Sciatic nerve (tissue), 2 donors: ENCODE results near the gene NEGR1. TPM values are rescaled to one million over a fixed set of nuclear protein-coding genes. Genes with fewer than 3 reads are reported as not detected.
A peak's percentile ranks its signal among the peaks of the same experiment; 100 is the strongest.
"Not testable (repeated sequence)": the region's sequence is repeated elsewhere in the genome, so short reads cannot be mapped to it uniquely, and the experiment has no call there.

ENCODE experiments used
- ATAC-seq: fragments of 200-7000 bp; cut with Tn5 transposase; one replicate; pipeline ENCODE4 v1.9.1; 2020; ENCODE audit warnings: mild to moderate bottlenecking, moderate library complexity
- DNase-seq: peaks from one replicate; pipeline ENCODE4 v3.0.0-alpha.2; 2020; ENCODE audit warnings: low spot score
- intact Hi-C: fragments of 100-400 bp; cut with DNase I; formaldehyde crosslinking; loops from one replicate; pipeline ENCODE4 v1.14.2; 2022
- total RNA-seq: library from RNA; stranded (reverse); fragmentation: NEBNext Ultra II Directional; extraction: Animal tissue kit (Norgen Biotek cat#: 25700); gene quantifications from one replicate; pipeline ENCODE4 v1.2.1, GENCODE V29; 2021
- donor health status: DM: no; HTN: no; CAD: no.
- donor health status: DM: no; HTN: no; CAD: no.

Gene NEGR1
- total RNA-seq, 1 donor from 2014 or later = 85.5 TPM

- intact Hi-C loops = no loop called here
- no peak for DNase-seq
- ATAC-seq = no peak
Measured at GRCh38 chr1:72241397-72241796, 40.9 kb downstream of the NEGR1 start.

- not testable (repeated sequence) for DNase-seq
Measured at GRCh38 chr1:72235931-72236330, 46.4 kb downstream of the NEGR1 start.

DNA sequence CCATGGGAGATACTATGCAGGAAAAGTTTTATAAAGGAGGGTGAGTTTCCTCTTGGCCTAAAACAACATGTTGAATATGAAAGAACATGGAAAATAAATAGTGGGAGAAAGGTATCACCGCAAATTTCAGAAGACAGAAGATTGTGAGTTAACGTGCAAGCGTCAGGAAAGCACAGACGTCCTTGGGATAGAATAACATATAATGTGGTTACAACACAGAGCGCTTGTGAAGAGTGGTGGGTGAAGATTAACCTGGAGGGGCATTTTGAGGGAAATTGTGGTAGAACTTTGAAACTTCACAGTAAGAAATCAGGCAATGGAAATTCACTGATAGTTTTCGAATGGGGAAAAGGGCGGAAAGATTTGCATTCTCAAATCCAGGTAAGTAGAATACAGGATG lies 47.3 kb downstream of the NEGR1 start:
- DNase-seq = no peak

More at GRCh38 chr1:72235931-72236330, 46.4 kb downstream of the NEGR1 start:
- intact Hi-C loops, ATAC-seq: not testable (repeated sequence)

DNA sequence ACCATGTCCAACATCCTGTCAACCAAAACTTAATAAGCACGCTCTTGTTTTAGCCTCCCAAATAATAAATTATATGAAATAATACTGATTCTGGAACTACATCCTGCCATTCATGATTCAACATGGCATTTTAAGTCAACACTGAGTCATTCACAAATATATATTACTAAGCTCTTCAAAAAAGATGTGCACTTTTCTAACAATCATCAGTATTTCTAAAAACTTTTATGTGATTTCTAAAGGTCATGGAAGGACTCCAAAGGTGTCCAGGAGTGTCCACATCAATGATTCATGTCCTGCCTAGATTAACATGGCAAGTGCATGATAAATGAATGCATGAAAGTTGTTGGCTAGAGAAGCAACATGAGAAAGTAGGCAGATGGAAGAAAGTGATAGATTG lies 51.6 kb downstream of the NEGR1 start:
- DNase-seq (no peak), ATAC-seq (no peak)
- intact Hi-C loops = no loop called here

More for the DNA sequence above, 47.3 kb downstream of the NEGR1 start:
- no peak for ATAC-seq
- intact Hi-C loops = no loop called here

- ATAC-seq (no peak), DNase-seq (no peak)
- intact Hi-C loops = no loop called here
Measured at GRCh38 chr1:72229893-72230292, 52.4 kb downstream of the NEGR1 start.

DNA sequence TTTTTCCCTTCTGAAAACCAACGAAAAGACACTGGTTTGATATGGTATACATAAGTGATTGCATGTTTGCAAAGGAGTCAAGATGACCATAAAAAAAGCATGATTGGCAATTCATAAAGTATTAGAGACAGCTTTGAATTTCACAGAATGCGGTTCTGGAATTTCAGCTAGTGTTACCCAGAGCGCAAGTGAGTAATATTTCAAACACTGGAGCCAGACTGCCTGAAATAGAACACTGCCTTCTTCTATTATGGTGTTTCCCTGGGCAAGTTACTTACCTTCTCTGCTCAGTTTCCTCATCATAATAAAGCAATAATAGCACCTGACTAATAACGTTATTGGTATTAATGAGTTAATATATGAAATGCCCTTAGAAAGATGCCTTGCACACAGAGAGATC lies 54.7 kb downstream of the NEGR1 start:
- DNase-seq (no peak), ATAC-seq (no peak)
- intact Hi-C loops = no loop called here

DNA sequence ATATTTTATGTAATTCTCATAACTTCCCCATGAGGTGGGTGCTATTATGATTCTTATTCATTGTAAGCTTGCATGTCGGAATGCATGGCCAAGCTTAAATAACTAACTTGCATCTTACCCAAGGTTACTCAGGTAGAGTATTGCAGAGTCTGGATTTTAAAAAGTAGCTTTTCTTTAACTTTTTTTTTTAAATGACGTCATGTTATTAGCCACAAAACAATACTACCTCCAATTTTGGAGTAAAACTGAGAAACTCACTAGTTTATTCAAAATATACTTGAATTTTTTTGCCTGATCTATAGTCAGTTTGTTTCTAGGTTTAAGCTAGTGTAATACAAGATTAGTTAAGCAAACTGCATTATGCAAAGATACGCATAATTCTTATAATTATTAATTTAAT lies 57.8 kb downstream of the NEGR1 start:
- ATAC-seq = no peak
- DNase-seq = no peak
- intact Hi-C loops = no loop called here

DNA sequence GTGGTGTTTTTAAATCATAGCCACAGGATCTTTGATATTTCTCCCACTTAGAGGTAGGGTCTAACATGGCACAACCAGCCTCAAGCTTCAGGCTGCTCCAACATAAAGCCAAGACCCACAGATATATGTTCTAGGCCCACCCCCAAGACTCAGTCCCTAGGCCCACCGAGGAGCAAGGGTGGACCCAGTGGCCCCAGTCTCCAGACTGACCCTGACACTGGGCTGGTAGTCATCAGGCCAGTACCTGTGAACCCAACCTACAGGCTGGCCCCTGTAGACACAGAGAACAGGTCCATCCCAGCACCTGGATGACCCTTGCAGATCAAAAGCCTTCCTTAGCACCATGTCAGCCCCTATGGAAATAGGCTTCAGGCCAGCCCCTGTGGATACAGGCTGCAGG lies 60.5 kb downstream of the NEGR1 start:
- DNase-seq (no peak), ATAC-seq (no peak)
- intact Hi-C loops = no loop called here

GRCh38 chr1:72218141-72218739 lies 64.1 kb downstream of the NEGR1 start:
- ATAC-seq = no peak
- intact Hi-C loops = no loop called here
- DNase-seq = no peak

DNA sequence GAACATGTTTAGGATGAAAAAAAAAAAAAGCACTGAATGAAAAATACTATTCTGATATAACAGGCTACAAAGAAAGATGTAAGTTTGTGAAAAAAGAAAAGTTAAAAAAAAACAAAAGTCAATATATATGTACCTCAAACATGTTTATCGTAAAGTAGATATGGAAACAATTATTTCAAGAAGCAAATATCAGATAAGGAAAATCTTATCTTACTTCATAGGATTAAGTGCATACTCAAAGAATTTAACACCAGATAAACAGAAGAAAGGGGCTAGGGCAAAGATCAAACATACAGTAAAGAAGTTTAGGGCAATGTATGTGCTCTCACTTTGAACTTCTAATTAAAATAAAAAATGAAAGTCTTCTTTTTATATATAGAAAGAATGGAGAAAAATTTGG lies 75.3 kb downstream of the NEGR1 start:
- intact Hi-C loops = no loop called here
- DNase-seq (no peak), ATAC-seq (no peak)

GRCh38 chr1:72202761-72203160 lies 79.6 kb downstream of the NEGR1 start:
- ATAC-seq (no peak), DNase-seq (no peak)
- intact Hi-C loops = no loop called here

GRCh38 chr1:72197786-72198185 lies 84.6 kb downstream of the NEGR1 start:
- intact Hi-C loops = no loop called here
- ATAC-seq (peak; percentile 38), DNase-seq (no peak)

DNA sequence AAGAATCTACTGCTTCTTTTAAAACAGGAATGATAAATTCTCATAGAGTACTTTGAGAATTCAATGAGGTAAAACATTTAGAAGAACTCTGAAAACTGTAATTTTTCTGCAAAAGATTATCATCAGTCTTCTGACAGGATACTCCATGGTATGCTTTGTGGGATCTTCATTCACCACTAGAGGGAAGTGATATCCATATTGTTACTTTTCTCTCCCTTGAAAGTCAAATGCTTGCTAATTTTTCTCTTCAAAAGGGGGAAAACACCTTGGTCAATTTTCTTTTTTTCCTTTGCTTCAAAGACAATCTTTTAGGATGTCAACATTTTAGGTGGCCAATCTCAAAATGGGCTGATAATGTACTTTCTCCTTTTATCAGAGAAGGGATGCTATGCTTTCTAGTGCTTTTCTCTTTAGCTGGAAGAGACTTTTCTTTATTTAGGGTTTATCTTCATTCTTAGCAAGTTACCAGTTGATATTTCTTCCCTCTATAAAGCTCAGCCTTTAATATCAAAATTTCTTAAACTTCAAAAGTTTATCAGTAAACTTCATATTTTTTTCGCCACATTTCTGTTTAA lies 95.5 kb downstream of the NEGR1 start:
- no peak for DNase-seq
- intact Hi-C loops = no loop called here
- ATAC-seq = no peak

- peak; percentile 76 for ATAC-seq
- intact Hi-C loops = no loop called here
Measured at GRCh38 chr1:72184099-72184701, 98.1 kb downstream of the NEGR1 start.

GRCh38 chr1:72182859-72183258 lies 99.5 kb downstream of the NEGR1 start:
- ATAC-seq = no peak
- intact Hi-C loops = no loop called here

More at GRCh38 chr1:72184099-72184701, 98.1 kb downstream of the NEGR1 start:
- no peak for DNase-seq

GRCh38 chr1:72178266-72178665 lies 104.1 kb downstream of the NEGR1 start:
- intact Hi-C loops = no loop called here
- DNase-seq (no peak), ATAC-seq (no peak)

More at GRCh38 chr1:72182859-72183258, 99.5 kb downstream of the NEGR1 start:
- no peak for DNase-seq

- DNase-seq (no peak), ATAC-seq (no peak)
- intact Hi-C loops = no loop called here
Measured at GRCh38 chr1:72177711-72178110, 104.6 kb downstream of the NEGR1 start.

- ATAC-seq (no peak), DNase-seq (no peak)
- intact Hi-C loops = no loop called here
Measured at GRCh38 chr1:72170246-72170645, 112.1 kb downstream of the NEGR1 start.

GRCh38 chr1:72166426-72166825 lies 115.9 kb downstream of the NEGR1 start:
- intact Hi-C loops = no loop called here
- no peak for ATAC-seq
- no peak for DNase-seq

DNA sequence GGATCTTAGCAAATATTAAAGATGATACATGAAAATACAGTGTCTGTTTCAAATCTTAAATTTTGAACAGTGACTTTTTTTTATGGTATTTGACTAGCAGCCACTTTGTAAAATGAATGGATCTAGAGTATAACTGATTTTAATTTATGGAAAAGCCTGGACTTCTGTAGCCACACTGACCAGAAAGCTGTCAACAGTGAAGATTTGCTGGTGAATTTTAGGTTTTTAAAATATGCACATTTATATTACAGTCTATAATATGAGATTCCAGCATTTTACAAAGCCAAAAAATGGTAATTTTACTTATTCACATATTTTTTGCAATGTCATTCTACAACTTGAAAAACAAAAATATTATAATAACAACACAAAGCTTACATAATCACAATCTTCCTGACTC lies 131.8 kb downstream of the NEGR1 start:
- ATAC-seq = no peak
- intact Hi-C loops = no loop called here
- no peak for DNase-seq

- intact Hi-C loops = no loop called here
- ATAC-seq = no peak
- DNase-seq = no peak
Measured at GRCh38 chr1:72141875-72142274, 140.5 kb downstream of the NEGR1 start.
